HuH-7 (cell line): ENCODE results near the gene CFAP46.
"Not testable (repeated sequence)": the region's sequence is repeated elsewhere in the genome, so short reads cannot be mapped to it uniquely, and the experiment has no call there.

Experiments used
- DNase-seq: peaks from one replicate; pipeline ENCODE4 v3.0.0; 2011; ENCODE audit warnings: low spot score

The CFAP46 gene

DNA sequence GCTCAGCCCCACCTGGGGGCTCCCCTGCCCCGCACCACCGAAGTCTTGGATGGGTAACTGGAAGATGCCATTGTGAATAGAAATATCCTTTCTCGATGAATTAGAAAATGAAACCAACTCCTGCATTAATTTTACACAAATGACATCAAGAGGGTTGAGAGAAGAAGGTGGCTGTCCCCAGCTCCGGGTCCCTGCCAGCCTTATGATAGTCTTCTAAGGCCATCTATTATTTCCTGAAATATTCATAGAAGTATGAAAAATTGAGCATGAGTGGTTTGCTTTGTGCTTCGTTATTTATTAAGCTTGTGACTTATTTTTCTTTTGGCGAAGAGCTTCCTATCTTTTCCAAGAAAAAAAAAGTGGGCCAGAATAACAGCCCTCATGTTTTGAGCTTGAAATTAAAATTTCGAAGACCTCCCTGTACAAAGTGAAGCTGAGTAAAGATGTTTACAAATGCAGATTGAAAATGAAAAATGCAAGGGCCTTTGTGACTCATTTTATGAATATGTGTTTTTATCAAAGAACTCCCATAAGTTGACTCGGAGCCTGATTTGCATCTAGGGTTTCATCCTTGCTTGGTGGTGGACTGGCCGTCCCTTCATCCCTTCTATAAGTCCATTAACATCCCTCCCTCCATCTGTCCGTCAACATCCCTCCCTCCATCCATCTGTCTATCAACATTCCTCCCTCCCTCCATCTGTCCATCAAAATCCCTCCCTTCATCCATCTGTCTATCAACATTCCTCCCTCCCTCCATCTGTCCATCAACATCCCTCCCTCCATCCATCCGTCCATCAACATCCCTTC lies 20.5 kb upstream of the CFAP46 start:
- DNase-seq, result no peak

DNA sequence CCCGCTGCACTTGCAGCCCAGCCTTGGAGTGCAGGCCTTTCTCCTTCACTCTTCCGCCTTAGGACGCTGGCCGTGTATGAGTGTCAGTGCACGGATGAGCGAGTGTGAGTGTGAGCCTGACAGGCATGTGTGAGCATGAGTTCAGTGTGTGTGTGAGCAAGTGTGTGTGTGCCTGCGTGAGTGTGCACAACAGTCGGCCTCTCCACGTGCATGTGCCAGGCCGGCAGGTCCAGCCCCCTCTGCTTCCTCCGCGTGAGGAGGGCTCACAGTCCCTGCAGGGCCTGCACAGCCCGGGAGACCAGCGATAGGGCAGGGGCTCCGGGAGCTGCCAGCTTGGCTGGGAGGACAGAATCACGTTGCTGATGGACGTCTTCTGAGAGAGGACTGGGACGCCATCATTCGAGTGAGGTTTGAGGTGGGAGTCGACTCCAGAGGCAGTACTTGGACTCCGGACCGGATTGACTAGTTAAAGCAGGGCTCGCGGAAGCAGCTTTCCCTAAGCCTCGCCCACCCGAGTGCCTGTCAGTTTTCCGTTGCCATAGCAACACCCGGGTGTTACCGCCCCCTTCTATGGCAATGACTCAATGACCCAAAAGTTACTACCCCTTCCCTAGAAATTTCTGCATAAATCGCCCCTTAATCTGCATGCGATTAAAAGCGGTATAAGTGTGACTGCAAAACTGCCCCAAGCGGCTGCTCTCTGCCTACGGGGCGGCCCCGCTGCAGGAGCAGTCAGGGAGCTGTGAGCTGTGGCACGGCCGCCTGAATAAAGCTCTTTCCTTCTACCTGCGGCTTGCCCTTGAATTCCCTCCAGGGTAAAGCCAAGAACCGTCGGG lies 19.6 kb upstream of the CFAP46 start:
- DNase-seq, result no peak

DNA sequence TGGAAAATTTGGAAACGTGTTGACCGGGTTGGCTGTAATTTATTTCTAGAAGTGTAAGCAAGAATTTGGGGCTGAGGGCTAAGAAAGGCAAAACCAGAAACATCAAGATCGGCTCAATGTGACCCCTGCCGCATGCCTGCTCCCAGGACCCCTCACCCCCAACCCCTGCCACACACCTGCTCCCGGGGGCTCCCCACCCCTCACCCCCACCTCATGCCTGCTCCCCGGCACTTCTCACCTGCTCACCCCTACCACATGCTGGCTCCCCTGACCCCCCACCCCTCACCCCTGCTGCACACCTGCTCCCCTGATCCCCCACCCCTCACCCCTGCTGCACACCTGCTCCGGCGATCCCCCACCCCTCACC lies 19.0 kb upstream of the CFAP46 start:
- DNase-seq, result no peak

DNA sequence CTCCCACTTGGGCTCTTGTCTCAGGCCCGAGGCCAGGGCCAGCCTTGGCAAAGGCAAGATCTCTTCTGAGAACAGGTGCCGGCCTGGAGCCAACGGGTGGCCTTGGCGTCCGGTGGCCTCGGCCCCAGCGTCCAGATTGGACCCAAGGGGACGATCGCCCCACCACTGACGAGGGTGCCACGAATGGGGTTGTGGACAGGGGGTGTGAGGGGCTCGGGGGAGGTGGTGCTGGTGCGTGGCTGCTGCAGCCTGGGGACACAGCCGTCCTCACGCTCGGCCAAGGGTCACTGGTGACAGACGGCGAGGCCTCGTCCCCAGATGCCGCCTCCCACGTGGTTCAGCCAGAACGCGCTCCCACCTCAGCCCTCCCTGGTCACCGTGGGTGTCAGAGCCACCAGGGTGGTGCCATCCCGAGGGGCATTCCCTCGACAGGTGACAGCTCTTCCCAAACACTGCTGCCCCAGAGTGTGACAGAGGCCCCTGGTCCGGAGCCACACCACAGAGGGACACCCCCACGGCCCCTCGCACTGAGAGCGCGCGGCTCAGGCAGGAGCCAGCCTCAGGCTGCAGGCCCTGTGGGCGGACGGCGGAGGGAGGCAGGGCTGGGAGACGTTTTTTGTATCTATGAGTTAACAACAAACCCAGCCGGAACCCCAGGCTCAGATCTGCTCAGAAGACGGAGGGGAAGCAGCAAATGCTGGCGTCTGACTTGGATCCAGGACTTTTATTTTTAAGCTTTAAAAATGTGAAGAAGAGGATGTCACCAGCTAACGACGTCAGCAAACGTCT lies 18.5 kb upstream of the CFAP46 start:
- no peak for DNase-seq

DNA sequence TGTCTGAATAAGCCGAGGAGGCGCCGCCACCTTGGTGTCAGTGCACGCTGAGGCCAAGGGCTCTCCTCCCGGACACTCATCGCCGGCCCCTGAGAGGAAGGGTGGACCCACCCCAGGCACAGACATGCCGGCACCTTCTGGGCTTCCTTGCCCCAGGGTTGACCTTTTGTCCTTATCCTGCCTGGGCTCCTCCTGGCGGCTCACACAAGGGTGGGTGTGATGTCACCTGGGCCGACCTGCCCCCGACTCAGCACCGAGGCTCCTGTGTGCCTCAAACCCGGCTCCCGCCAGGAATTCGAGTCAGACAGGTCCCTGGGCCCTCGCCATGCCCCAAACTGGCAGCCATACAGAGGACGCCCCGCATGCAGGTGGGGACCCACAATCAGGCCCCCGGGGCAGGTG lies 17.7 kb upstream of the CFAP46 start:
- no peak for DNase-seq

DNA sequence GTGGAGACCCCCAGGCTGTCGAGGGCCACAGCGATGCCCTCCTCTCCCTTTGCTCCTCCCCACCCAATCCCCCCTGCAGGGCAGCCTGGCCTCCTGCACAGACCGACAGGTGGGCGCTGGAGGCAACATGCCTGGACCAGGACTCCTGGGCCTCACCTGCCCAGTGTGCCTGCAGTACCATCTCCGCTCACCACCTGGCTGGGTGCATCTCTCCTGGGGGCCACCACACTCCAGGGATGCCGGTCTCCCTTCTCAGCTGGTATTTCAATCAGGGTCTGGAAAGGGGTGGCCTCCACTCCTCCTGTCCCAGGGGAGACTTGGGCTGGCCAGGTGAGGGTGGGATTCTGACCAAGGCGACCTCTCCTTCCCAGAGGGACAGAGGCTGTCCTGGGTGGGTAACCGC lies 17.2 kb upstream of the CFAP46 start:
- no peak for DNase-seq

DNA sequence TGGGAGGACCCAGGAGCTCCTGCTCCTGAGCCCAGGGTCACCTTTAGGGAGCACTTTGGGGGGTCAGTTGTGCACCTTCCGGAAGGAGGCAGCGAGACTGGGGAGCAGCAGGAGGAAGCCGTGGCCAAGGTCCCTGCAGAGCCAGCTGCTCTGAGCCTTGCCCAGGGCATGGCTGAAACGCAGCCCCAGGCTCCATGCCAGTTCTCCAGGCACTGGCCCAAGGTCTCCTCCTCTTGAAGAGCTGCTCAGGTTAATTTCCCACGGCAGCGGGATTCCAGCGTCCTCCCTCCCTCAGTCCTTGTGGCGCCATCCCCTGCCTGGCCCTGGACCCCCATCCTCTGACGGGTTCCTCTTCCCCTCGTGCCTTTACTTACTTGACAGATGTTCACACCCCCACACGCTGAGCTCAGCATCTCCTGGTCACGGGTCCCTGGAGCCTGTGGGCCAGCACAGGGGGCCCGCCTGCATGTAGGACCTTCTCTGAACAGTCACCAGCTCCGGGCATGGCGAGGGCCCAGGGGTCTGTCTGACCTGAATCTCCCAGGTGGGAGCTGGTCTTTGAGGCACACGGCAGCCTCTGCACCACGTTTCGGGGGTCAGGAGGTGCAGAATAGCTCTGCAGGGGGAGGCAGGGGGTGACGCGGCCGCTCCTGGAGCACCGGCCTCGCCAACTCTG lies 16.7 kb upstream of the CFAP46 start:
- DNase-seq, result no peak

DNA sequence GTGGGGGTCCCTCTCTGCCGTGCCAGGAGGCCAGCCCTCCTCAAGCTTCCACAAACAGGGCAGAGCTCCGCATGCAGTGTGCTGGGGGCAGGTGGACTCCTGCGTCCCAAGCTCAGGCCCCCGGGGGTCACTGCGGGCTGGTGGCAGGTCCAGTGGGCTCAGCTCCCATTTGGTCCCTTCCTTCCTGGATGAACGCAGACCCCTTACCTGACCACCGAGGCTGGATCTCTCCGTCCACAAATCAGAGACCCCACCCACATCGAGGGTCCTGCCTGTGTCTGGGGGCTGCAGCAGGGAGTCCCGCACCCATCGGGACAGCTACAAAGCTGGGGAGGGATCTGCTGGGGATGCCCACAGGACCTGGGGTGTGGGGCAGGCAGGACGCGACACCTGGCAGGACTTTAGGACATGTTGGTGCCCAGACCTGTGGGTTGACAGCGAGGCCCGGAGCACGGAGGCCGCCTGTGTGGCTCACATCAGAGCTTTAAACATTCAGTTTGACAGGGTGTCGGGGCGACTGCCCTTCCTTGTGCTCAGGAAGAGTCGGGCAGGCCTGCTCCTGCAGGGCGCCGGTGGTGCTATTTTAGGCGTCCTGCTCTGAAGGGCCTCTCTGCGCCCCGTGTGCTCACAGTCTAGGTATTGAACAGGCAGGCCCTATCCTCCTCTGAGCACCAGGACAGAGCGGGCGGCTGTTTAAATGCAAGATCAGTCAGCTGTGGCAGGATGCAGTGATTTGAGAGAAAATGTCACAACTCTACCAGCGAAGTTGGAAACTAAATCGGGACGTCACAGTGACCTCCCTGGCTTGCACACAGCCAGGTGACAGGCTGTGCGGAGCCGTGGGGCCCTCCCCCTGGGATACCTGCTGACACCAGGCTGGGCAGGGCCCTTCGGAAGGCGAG lies 15.9 kb upstream of the CFAP46 start:
- no peak for DNase-seq

DNA sequence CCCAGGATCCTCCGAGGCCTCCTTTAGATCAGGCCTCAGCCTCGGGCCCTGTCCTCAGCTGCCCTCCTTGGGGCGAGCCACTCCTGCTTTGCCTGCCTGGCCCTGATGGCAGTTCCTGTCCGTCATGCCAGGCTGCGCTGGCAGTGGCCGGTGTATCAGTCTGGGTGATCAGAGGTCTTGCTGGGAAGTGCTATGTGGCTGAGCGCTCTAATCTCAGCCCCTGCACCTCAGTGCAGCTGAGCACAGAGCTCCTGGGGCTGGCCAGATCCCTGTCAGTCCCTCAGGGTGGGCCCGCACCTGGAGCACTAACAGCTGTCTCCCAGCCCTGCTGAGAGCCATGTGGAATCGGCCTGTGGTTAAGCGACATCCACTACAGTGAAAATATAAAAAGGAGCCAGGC lies 14.8 kb upstream of the CFAP46 start:
- DNase-seq, result no peak

DNA sequence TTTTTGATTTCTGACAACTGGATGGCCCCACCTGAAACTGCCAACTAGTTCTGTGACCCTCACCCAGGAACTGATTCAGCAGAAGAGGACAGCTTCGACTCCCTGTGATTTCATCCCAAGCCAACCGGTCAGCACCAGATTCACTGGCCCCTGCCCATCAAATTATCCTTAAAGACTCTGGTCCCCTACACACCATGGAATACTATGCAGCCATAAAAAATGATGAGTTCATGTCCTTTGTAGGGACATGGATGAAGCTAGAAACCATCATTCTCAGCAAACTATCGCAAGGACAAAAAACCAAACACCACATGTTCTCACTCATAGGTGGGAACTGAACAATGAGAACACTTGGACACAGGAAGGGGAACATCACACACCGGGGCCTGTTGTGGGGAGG lies 13.9 kb upstream of the CFAP46 start:
- not testable (repeated sequence) for DNase-seq

DNA sequence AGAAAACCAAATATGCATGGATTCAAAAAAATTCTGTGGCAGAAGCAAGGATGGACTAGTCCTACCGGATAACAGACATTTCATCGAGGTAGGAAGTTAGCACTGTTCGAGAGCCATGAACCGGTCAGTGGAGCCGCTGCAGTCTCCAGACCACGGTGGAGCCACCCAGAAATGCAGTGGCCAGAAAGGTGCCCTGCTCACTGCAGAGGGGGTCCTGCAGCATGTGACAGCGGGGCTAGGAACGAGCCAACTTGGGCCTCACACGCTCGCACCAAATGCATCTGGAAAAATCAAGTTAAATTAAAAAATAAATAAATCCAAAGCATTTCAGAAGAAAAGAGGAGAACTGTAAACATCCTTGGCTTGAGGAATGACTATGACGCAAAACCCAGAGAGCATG lies 13.1 kb upstream of the CFAP46 start:
- DNase-seq, result no peak

DNA sequence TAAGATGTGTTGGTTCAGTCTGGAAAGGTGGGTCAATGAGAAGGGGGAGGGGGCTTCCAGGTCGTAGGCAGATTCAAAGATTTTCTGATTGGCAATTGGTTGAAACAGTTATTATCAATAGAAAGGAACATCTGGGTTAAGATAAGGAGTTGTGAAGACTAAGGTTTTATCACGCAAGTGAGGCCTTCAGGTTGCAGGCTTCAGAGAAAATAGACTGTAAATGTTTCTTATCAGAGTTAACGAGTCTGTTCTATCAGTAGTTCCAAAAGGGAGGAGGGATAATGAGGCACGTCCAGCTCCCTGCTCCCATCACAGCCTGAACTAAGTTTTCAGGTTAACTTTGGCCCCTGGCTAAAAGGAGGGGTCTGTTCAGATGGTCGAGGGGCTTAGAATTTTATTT lies 11.1 kb upstream of the CFAP46 start:
- DNase-seq, result no peak

DNA sequence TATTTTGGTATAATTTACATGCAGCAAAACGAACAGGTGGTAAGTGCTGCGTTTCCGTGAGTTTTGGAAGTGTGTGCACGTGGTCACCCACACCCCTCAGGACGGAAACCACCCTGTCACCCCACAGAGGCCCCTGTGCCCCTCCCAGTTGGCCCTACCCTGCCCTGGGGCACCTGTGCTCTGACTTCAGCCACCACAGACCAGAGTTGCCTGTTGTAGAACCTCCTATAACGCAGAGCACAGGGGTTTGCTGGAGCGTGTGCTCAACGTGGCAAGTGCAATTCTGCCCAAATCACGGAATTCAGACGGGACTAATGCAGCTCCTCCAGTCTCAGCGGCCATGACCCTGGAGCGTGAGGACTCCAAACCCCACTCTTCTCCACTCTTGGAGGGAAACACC lies 9.6 kb upstream of the CFAP46 start:
- DNase-seq, result no peak

DNA sequence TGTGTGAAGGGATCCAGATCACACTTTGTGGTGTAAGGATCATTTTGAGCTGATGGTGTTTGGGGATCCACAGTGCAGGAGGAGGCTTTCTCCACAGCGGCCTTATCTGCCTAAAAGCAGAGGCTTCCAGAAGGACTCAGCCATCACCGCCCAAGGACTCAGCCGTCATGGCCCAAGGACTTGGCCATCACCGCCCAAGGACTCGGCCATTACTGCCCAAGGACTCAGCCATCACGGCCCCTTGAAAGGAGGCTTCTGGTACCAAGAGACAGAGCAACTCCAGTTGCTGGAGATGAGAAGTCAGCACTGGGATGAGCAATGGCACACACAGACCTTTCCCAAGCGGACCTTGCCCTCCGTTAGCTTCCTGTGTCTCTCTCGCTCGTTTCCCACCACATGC lies 6.0 kb upstream of the CFAP46 start:
- DNase-seq, result no peak

DNA sequence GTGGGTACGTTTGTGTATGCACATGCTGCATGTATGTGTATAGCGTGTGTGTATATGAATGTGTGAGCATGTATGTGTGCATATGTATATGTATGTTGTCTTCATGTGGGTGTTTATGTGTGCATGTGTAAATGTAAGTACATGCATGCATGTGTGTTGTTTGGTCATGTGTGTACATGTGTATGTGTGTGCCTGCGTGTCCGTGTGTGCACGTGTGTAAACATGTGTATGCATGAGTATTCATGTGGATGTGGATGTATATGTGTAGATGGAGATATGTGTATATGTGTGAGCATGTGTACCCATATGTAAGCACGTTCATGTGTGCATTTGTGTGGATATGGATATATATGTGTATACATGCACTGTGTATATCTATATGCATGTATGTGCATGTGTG lies 5.5 kb upstream of the CFAP46 start:
- DNase-seq, result no peak

DNA sequence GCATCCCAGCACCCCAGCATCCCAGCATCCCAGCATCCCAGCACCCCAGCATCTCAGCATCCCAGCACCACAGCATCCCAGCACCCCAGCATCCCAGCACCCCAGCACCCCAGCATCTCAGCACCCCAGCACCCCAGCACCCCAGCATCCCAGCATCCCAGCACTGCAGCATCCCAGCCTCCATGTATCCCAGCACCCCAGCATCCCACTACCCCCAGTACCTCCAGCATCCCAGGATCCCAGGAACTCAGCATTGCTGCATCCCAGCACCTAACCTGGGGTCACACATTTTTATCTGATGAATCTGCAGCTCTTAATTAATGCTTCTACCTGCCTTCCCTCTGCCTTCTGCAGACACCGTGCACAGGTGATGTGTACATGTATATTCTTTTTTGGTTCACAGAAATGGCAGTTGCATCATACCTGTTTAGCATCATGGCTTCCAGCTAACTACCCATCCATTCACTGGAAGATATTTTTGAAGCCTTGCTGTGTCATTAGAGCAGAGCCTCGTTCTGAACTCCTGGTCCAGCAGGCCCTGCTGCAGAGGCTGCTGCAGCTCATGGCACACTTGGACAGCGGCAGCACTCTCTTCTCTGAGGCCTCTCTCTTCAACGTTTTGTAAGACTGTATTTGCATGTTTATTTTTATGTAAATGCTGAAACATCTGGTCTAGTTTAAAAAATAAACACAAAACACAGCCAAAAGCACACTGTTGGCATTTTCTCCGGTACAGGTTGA lies 4.6 kb upstream of the CFAP46 start:
- no peak for DNase-seq

DNA sequence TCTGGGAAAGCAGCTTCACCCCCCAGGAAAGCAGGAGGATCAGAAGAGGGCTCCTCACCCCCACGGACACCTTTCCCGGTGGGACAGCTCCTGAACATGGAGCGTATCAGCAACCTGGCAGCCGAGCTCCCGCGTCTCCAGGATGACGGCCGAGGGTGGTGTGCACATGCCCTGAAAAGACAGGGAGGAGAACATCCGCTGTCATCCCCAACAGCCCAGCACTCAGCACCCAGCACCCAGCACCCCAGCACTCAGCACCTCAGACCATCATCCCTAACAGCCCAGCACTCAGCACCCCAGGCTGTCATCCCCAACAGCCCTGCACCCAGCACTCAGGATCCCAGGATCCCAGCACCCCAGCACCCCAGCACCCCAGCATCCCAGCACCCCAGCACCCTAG lies 3.9 kb upstream of the CFAP46 start:
- DNase-seq, result no peak

DNA sequence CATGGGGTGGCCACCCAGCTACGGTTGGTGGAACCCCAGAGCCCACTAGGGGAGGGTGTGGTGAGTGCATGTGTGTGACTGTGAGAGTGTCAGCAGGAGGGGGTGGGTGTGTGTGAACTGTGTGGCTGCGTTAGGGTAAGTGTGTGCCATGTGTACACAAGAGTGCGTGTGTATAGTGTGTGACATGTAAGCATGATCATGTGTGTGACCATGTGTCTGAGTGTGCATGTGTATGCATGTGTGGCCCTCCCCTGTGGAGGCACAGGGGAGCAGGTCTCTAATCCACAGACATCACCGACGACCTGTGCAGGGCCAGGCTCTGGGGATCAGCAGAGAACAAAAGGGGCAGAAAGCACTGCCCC lies 3.5 kb upstream of the CFAP46 start:
- DNase-seq, result no peak

DNA sequence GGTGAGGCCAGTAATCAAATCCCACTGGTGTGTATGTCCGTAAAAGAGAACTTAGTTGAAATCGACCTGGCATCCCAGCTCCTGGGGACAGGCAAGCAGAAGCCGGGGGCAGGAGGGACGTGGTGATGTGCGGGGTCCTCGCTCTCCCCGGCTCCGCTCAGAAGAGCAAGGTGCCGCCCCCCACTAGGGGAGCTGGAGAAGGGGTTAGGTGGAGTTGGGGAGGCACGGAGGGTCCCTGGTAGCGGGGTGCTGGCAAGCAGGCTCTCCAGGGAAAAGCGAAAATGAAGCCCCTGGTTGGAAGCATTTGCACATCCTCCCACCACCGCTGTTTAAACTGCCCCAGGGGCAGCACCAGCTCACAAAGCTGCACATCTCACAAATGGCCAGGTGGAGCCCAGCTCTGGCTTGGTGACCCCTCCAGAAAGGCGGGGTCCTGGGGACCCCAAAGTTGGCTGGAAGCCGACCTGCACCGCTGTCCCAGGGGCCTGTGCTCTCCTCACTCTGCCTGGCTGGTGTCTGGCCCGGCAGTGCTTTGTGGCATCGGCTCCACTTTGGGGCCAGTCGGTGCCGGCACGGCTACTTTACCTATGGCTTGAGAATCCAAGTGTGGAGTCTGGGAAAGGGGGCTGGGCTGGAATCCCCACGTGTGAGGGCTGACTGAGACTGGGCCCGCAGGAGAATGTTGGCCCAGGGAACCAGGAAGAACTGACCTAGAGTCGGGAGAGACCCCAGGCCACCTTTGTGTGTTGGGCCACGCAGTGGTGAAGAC lies 2.9 kb upstream of the CFAP46 start:
- no peak for DNase-seq

DNA sequence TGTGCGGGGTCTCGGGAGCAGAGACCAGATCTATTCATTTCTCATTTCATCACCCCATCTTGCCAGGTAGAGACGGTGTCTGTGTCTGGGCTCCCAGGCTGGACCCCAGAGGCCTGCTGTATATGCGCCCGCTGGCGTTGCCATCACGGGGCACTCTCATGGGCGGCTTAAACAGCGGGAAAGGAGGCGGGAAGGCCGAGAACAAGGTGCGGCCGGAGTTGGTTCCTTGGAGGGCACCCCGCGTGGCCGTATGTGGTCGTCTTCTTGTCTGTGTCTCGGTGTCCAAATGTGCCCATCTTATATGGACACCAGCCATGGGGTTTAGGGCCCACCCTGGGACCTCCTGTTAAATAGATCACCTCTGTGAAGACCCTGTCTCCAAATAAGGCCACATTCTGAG lies 2.1 kb upstream of the CFAP46 start:
- no peak for DNase-seq
